ENCODE results near the gene APP.

Gene APP

GRCh38 chr21:25970254-25970930, 200.2 kb downstream of the APP start:
- no peak for DNase-seq (ENCODE audit: low read depth)

GRCh38 chr21:25967901-25968438, 202.6 kb downstream of the APP start:
- DNase-seq (ENCODE audit: low read depth): no peak

- no peak for DNase-seq (ENCODE audit: low read depth)
Observed at GRCh38 chr21:25967181-25967900, 203.2 kb downstream of the APP start.

GRCh38 chr21:25965951-25966707, 204.4 kb downstream of the APP start:
- DNase-seq (ENCODE audit: low read depth): no peak

- DNase-seq (ENCODE audit: low read depth): no peak
Observed at GRCh38 chr21:25964926-25965325, 205.6 kb downstream of the APP start.

GRCh38 chr21:25964015-25964414, 206.6 kb downstream of the APP start:
- no peak for DNase-seq (ENCODE audit: low read depth)

GRCh38 chr21:25963181-25963580, 207.4 kb downstream of the APP start:
- no peak for DNase-seq (ENCODE audit: low read depth)

GRCh38 chr21:25961042-25961441, 209.5 kb downstream of the APP start:
- no peak for DNase-seq (ENCODE audit: low read depth)

GRCh38 chr21:25960402-25960801, 210.2 kb downstream of the APP start:
- no peak for DNase-seq (ENCODE audit: low read depth)

- no peak for DNase-seq (ENCODE audit: low read depth)
Observed at GRCh38 chr21:25959799-25960198, 210.8 kb downstream of the APP start.

GRCh38 chr21:25956993-25957714, 213.4 kb downstream of the APP start:
- DNase-seq (ENCODE audit: low read depth): no peak

- no peak for DNase-seq (ENCODE audit: low read depth)
Observed at GRCh38 chr21:25955646-25956045, 214.9 kb downstream of the APP start.

- DNase-seq (ENCODE audit: low read depth): no peak
Observed at GRCh38 chr21:25953659-25954058, 216.9 kb downstream of the APP start.

- DNase-seq (ENCODE audit: low read depth): no peak
Observed at GRCh38 chr21:25953196-25953595, 217.4 kb downstream of the APP start.

GRCh38 chr21:25952306-25952705, 218.3 kb downstream of the APP start:
- DNase-seq (ENCODE audit: low read depth): no peak

- DNase-seq (ENCODE audit: low read depth): no peak
Observed at GRCh38 chr21:25949701-25950100, 220.9 kb downstream of the APP start.

- no peak for DNase-seq (ENCODE audit: low read depth)
Observed at GRCh38 chr21:25944672-25945213, 225.8 kb downstream of the APP start.

- DNase-seq (ENCODE audit: low read depth): no peak
Observed at GRCh38 chr21:25944082-25944481, 226.5 kb downstream of the APP start.

GRCh38 chr21:25942135-25942534, 228.4 kb downstream of the APP start:
- DNase-seq (ENCODE audit: low read depth): no peak

GRCh38 chr21:25939396-25939761, 231.2 kb downstream of the APP start:
- no peak for DNase-seq (ENCODE audit: low read depth)

GRCh38 chr21:25938658-25939395, 231.7 kb downstream of the APP start:
- no peak for DNase-seq (ENCODE audit: low read depth)
